Measurements from ENCODE around the gene TMEM144.
A peak's percentile ranks its signal among the peaks of the same experiment; 100 is the strongest.

The TMEM144 gene
- total RNA-seq: 0 reads per million in 2 experiments

DNA sequence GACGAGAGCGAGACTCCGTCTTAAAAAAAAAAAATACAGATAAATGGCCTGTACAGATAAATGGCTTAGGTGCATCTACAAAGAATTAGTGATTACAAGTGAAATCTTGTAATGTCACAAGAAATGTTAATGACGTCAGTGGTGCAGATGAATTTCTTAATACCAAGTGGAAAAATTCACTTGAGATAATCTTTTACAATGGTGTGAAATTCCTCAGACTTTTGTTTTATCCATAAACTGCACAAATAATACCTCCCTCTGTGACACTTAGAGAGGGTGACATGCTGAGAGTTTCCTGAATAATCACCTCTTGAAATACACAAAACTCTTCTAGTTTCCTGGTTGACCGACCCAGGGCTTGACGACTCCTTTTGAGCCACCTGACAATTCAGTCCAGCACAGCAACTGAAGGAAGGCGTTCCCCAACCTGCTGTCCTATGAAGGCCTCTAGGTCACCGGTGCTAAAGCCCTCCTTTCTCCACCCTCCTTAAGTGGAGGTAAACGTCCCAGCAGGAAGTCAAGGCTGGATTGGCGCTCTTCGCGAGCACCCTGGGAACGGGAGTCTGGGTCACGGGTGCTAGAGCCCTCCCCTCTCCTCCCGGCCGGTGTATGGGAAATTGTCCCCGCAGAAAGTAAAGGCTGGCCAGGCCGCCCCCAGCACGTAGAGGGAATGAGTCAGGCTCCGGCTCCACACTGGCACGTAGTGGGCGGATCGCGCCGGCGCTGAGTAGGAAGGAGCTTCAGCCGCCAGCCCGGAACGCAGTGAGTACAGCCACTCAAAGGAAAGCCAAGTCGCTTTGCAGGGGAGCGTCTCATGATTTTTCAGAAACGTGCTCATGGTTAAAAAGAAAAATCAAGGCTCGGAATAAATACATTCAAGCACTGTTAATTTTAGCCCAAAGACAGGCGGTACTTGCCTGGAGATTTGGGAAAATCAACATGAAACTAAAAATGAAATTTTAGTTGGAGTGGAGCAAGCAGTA is at the start of gene TMEM144:
TSS of gene TMEM144 (plus strand) at position 662 of the 983 bp plus-strand sequence. CDS start 2,182 bp downstream, outside the sequence.
- peak; percentile 1 for DNase-seq (ENCODE audit: low read depth)

DNA sequence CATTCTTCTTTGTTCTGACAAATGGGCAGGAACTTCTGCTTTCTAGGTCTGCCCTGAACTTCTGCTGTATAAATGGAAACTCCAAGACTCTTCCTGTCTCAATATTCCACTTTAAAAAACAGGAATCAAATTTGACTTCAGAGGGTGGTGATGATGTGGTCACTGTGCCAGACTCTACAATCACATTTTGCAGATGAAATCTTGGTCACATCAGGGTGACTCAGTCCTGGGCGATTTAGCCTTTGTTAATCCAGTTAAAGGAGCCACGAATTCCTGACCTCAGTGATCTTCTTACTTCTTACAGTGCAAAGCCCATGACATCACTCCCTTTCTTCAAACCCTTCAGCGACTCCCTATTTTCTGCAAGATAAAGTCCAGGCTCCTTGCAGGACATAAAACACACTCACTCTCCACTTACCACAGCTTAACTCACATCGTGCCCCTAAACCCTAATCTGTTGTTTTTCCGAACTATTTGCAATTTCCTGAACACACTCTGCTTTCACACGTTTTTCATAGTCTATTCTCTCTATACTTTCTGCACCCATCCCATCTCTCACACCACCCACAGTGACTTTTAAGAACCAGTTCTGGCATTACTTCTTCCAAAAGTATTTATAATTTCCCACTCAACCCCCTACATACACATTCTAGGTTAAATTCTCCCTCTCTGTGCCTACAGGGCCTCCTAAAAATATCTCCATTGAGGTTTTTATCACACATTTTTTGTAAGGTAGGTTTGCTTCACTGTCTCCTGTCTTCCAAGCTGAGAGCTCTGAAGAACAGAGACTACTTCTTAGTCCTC is 48.5 kb upstream of the TMEM144 start:
- no peak for DNase-seq (ENCODE audit: low read depth)

DNA sequence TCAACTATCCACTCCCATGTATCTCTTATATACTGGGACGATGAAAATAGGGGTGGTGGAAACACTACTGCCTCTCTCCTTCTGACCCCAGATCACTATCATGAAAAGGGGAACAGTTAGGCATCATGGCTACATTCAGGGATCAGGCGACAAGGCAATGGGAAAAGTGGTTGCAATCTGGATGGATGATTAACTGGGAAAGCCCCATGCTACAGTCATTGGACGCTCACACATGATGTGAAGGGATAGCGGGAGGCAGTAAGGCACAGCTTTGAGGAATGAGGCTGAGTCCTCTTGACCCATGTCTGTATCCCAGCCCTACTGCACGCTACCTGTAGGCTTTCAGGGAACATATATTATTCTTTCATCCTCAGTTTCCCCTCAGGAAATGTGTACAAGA is 47.7 kb upstream of the TMEM144 start:
- no peak for DNase-seq (ENCODE audit: low read depth)

DNA sequence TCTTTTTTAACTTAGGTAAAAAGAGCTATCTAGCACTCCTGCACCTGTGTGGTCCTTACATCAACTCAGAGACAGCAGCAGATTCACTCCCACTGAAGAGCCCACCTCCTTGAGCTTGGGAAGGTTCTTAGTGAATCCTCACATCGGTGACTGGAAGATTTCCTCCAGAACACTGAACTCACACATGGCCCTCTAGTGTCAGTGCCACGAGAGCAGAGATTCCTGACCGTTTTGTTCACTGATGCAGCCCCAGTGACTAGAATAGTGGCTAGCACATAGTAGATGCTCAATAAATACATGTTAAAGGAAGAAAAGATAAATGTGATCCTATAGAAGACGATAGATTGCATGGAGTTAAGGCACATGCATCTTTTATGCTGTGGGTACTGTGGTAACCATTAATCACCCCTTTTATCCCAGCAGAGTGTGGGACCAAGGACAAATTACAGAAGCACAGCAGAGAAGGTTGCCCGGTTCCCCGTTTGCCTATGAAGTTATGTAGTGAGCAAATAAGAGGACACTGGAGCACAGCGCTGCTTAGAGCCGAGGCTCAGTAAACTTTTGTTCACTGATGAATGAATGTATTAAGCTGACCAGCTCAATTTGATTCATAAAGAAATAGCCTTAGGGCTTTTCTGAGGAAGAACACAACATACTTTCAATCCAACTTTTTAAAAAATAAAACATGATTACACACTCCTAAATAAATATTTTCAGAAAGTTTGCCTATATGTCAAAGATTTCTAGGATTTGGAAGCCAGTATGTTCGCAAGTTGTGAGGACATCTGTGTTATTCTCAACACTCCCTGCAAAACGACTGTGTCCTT is 46.1 kb upstream of the TMEM144 start:
- DNase-seq (ENCODE audit: low read depth): no peak

DNA sequence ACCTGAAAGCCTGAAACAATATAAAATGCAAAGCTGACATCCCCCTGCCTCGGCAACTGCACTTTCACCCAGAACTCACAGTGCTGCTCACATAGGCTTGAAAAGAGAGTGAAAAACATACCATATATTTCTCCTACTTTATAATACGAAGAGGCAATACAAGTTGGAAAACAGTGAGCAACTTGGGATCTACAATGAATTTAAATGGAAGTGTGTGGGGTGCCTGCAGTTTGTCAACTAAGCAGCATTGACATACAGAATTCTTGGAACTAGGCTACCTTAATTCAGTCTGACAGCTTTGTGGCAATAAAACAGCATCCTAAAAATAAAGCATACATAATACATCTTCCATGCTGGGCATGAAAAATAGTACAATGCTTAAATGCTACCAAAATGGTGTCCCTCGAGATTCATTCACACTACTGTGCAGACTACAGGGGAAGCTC is 45.5 kb upstream of the TMEM144 start:
- DNase-seq (ENCODE audit: low read depth): no peak

DNA sequence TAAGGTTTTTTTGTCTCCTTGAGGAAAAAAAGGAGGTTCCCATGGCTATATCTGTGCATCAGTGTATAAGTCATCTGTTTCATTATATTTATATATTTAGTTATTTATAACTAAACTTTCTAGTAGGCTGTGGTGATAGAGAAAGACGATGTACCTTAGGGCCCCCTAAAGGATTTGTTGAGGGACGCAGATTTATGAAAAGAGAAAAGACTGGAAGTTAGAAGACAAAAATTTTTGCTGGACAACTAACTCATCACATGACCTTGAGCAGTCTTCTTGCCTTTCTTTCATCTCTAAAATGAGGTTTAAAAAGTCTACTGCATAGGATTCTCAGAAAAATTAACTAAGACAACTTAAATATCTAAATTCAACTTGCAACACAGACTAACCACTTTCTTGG is 43.6 kb upstream of the TMEM144 start:
- DNase-seq (ENCODE audit: low read depth): no peak

DNA sequence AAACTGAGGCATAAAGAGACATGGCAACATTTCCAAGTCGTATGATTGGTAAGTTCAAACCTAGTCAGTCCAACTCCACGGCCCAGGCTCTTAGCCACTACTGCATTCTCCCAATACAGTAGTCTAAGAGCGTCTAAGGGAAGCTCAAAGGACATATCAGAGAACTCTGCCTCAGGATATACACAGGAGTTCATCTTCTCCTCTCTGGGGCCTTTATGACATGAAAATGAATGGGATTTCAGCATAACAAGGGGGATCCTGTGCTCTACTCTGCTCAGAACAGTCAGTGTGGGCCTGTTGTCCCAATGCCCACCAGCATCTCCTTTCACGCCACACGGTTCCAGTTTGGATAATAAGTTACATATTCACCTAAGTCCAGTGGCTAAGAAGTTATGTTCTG is 41.7 kb upstream of the TMEM144 start:
- no peak for DNase-seq (ENCODE audit: low read depth)

DNA sequence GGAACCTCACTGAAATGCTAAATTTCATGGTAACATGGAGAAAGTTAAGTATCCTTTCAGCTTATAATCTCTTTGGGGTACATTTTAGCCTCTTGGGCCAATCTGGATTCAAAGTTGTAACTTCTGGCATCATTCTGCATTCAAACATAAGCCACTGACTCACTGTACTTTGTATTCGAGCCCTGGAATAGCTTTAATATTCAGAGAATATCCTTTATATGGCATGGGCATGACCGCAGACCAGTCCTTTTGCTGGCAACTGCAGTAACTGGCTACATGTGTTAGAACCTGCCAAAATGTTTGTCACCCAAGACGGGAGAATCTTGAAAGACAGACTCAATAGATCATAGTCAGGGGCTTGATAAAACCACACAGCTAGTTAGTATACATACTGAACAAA is 40.8 kb upstream of the TMEM144 start:
- no peak for DNase-seq (ENCODE audit: low read depth)

DNA sequence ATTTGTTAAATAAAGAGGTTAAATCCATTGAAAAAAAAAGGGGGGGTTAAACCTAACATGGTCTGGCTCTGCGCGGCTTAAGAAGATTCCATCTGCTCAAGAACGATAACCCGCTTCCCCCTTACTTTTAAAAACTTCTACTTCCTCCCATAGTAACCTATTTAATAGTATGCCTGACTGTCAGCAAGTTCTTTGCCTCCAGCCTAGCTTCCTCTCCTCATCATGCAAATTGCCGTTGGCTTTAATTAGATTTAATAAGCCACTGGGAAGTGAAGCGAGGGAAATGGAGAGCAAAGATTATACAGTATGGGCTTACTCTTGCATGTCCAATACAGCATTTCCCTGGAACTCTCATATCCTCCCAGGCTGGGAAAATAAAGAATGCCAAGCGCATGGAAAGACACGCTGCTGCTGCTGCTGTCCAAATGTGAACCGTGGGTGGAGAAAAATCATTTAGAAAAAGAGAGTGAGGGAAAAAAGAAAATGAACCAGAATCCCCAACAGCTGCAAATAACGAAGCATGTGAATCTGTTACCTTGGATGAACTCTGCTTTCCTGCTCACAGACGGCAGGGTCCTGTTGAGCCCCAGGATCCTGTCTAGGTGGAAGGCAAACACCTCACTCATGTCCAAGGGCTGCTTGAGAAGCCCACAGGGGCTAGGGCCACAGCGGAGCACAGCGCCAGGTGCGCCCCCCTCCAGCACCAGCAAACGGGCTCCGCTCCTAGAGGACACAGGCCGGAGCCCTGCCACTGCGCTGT is 40.2 kb upstream of the TMEM144 start:
- DNase-seq (ENCODE audit: low read depth): no peak

DNA sequence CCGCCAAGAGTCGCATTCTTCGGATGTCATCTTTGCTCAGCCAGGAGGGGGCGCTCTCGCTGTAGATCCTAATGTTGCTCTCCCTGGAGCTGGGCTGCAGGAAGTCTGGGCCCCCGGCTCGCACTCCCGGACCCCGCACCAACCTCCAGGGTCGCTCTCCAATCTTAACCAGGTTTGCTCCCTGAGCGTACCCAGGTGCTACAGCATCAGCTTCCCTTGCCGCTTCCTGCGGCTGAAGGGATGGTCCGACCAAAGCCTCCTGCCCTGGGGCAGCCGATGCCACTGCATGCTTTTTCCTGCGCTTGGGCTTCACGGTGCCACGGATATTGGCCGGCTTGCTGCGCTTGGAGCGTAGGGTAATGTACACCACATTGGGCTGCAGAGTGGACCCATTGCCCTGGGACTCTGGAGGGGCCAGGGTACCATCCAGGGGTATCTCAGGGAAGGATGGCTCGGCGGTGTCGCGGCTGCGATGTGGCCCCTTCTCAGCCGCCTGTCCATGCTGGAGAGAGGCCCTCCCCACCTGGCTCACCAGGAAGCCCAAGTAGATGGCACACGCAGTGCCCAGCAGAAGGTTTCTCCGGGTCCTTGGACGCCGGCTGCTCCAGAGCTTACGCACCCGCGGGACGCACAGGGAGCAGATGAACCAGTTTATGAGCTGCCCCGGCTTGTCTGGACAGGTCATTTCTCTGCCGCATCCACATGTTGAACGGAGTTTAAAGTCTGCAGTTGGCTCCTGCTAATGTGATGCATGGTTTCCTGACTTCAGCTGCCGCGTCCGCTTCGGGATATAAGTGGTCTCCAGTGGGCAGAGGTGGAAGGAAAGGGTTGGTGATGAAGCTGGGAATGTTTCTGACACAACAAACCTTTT is 39.4 kb upstream of the TMEM144 start:
- DNase-seq (ENCODE audit: low read depth): no peak

DNA sequence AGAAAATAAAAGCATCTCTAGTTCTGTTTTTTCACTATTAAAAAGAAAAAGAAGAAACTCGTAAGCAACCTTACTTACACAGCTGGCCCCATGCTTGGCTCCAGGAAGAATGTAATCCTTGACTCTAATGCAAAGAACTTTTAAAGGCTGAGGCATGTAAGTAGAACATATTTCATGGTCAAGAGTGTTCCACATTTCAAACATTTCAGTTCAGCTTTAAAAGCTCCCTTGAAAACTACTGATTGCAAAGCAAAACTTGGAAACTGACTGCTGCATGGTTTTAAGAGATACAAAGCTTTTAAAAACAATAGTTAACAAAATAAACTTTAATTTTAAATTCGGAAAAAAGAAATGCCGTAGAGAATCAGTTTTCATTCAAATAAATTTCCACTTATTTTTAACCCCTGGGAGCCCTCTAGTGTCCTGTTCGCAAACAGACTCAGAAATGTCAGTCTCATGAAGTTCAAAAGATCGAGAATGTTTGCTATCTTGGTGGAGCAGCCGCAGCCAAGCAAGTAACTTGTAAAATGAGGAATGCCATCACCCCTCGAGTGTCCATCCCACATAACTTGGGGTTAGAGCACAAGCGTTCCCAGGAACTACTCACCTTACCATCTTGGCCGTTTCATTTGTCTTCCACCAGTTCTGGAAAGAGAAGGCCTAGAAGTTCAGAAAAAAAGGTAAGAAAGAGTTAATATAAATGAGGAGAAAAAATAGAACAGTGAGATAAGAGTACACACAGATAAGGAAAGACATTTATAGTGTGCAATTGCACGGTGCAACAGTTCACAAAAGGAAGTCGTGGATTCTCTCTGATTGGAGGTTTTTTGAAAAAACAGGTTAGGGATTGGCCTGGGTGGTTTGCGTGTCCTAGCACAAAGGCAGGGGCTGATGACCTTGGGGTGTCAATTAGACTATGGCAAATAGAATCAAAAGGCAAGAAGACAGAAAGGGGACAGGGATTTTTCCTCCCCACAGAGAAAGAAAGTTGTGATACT is 37.7 kb upstream of the TMEM144 start, which contains the start of gene GASK1B:
TSS of gene GASK1B (minus strand) at position 765 of the 998 bp plus-strand sequence. CDS start 1,650 bp downstream, outside the sequence.
- DNase-seq (ENCODE audit: low read depth): no peak

DNA sequence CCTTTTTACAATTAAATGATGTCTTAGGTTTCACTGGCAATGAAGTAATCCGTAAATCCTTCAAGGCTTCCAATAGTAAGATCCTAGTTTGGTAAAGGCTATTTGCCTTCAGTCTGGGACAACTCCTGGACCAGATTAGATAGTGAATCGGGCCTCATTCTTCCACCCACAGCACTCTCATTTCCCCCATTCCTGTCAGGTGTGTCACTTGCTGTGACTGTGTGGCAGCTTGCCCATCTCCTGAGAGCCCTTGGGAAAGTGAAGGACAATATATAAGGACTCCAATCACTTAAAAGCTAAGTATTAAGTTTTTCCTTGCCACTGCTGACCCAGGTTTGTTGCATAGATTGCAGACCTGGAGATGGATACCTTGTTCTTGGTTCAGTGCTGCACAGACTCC is 34.2 kb upstream of the TMEM144 start:
- DNase-seq (ENCODE audit: low read depth): no peak

DNA sequence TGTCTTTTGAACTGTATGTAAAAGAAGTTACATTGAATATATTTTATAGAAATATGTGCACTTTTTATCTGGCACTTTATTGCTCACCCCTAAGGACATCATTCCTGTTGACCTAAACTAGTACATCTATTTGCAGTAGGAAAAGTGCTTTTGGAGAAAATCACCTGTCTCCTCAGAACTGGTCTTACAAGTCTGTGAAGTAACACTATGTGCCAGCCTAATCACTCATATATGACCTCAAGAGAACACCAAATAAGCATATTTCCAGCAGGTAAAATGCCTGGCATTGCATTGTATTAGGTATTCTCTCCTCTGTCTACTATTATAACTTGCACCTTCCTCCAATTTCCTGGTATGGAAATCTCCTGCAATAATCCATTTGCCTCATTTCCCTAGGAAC is 33.5 kb upstream of the TMEM144 start:
- no peak for DNase-seq (ENCODE audit: low read depth)

DNA sequence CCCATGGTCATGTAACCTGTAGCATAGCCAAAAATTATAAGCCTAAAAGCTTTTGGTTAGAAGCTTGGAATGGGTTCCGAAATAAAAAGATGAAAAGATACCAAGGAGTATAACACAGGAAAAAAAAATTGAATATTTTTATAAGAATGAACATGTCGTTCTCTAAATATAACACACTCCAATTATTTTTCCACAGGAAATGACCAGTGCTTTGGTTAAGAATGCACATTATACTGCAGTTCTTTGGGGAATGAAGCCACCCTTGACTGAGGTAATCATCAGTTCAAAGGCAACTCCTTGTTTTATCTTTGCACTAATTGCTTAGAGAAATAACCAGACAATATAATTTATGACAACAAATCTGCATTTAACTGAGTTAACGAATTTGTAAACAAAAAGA is 30.8 kb upstream of the TMEM144 start:
- no peak for DNase-seq (ENCODE audit: low read depth)

DNA sequence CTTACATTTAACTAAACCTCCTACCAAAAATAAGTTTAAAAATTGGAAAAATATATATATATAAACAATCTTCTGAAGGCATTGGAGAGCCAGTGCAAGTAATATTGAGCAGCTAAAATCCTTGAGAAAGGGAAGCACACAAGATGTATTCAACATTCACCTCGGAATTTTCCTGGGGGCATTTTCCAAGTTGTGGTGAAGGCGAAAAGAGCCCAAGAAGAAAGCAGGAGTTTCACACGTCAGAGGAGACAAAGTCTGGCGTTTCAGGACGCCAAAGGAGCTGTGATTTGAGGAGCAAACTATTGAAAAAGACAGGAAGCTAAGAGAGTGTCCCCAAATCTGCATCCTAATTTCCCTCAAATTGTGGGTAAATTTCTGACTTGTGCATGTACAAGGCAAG is 28.4 kb upstream of the TMEM144 start:
- DNase-seq (ENCODE audit: low read depth): no peak

DNA sequence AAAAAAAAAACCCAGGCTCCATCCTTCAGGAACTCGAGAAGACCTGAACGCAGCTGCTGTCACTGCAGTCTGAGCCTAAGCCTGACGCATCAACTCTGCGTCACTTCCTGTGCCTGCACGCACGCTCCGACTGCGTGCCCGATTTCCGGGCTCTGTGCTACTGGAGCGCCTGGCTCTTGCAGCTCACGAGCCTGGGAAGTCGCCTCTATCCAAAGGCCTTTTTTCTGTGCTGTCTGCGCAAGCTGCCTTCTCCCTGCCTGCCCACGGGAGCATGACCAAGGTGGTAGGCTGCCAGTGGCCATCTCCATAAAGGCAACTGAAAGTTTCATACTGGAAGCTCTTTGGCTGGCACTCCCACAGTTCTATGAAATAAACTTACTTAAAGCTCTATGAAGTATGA is 27.6 kb upstream of the TMEM144 start:
- DNase-seq (ENCODE audit: low read depth): no peak

DNA sequence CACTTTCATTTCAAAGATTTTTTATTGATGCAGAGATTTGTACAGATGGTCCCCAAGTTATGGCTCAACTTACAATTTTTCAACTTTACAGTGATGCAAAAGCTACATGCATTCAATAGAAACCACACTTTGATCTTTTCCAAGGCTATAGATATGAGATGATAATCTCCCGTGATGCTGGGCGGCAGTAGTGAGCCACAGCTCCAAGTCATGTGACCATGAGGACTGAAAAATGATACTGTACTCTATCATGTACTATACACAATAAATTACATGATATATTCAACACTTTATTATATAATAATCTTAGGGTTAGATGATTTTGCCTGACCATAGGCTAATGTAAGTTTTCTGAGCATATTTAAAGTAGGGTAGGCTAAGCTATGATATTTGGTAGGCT is 23.5 kb upstream of the TMEM144 start:
- DNase-seq (ENCODE audit: low read depth): no peak

DNA sequence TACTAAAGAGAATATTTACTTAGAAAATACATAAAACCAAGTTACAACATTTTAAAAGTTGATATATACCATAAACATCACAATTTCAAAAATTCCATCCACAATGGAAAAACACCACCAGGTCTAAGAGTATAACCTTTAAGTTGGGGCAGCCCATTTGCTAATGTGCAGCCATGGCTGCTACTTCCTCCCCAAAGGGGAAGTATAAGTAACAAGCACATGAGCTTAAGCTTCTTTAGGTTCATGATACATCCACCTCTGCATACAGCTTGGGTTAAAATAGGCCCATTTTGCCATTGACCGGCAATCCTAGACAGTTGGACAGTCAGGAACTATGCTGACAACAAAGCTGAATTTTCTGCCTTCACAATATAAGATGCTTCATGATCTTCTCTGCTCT is 20.9 kb upstream of the TMEM144 start:
- DNase-seq (ENCODE audit: low read depth): no peak

DNA sequence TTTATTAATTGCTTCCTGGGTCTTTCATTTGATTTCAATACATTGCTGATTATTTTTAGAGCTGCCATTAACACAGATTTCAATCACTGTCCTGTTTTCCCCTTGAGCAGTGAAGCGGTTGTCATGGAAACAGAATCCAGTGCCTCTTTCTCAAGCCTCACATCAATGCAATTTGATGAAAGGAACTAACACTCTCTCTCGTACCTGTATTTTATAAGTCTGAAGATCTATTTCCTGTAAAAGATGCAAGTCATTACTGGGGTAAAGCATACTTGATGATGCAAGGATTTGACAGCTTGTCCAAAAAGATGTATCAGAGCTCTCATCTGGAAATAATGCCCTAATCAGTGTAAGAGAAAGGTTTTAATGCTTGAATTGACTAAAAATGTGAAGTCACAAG is 19.6 kb upstream of the TMEM144 start:
- no peak for DNase-seq (ENCODE audit: low read depth)

Measured in T follicular helper cell (primary cell).